Measurements from ENCODE around the gene FOXK2. TPM values are rescaled to one million over a fixed set of nuclear protein-coding genes. Genes with fewer than 3 reads are reported as not detected.
"Not testable (repeated sequence)": the region's sequence is repeated elsewhere in the genome, so short reads cannot be mapped to it uniquely, and the experiment has no call there.

FOXK2 gene
- total RNA-seq, 1 donor from 2014 or later = 95.7 TPM

GRCh38 chr17:82552580-82552979 is 33.0 kb downstream of the FOXK2 start:
- Mint-ChIP-seq H3K27ac (ENCODE audit: unreplicated experiment) (peak overlapping the region; percentile 22), H3K4me1 (ENCODE audit: low read depth, unreplicated experiment) (peaks cover 43% of the 10 kb centered on the region), H3K36me3 (ENCODE audit: unreplicated experiment) (no peaks in the 10 kb centered on the region), H3K9me3 (ENCODE audit: unreplicated experiment) (no peaks in the 10 kb centered on the region), H3K27me3 (ENCODE audit: unreplicated experiment) (no peaks in the 10 kb centered on the region), H3K4me3 (ENCODE audit: unreplicated experiment) (no peak overlapping the region)
- TF ChIP-seq CTCF (IDR thresholded peaks at IDR 0.05; ENCODE audit: partially characterized antibody, unreplicated experiment) = no peak
- DNase-seq = no peak

- Mint-ChIP-seq H3K9me3 (ENCODE audit: unreplicated experiment) (no peaks in the 10 kb centered on the region), H3K4me1 (ENCODE audit: low read depth, unreplicated experiment) (peaks cover 38% of the 10 kb centered on the region), H3K27me3 (ENCODE audit: unreplicated experiment) (no peaks in the 10 kb centered on the region), H3K27ac (ENCODE audit: unreplicated experiment) (no peak overlapping the region), H3K4me3 (ENCODE audit: unreplicated experiment) (no peak overlapping the region), H3K36me3 (ENCODE audit: unreplicated experiment) (no peaks in the 10 kb centered on the region)
- DNase-seq = no peak
- no peak for TF ChIP-seq CTCF (IDR thresholded peaks at IDR 0.05; ENCODE audit: partially characterized antibody, unreplicated experiment)
Measured at GRCh38 chr17:82553210-82553930, 33.8 kb downstream of the FOXK2 start.

GRCh38 chr17:82557510-82557909 is 38.0 kb downstream of the FOXK2 start:
- not testable (repeated sequence) for DNase-seq; H3K27ac Mint-ChIP-seq (ENCODE audit: unreplicated experiment); H3K27me3 Mint-ChIP-seq (ENCODE audit: unreplicated experiment); H3K4me3 Mint-ChIP-seq (ENCODE audit: unreplicated experiment); H3K9me3 Mint-ChIP-seq (ENCODE audit: unreplicated experiment); H3K36me3 Mint-ChIP-seq (ENCODE audit: unreplicated experiment)
- H3K4me1 Mint-ChIP-seq (ENCODE audit: low read depth, unreplicated experiment) = peaks cover 35% of the 10 kb centered on the region

GRCh38 chr17:82559566-82560251 is 40.2 kb downstream of the FOXK2 start:
- DNase-seq = no peak

GRCh38 chr17:82560252-82560642 is 40.7 kb downstream of the FOXK2 start:
- no peak for TF ChIP-seq CTCF (IDR thresholded peaks at IDR 0.05; ENCODE audit: partially characterized antibody, unreplicated experiment)
- Mint-ChIP-seq H3K4me1 (ENCODE audit: low read depth, unreplicated experiment) (peaks cover 17% of the 10 kb centered on the region), H3K36me3 (ENCODE audit: unreplicated experiment) (no peaks in the 10 kb centered on the region), H3K27me3 (ENCODE audit: unreplicated experiment) (peaks cover 4% of the 10 kb centered on the region), H3K9me3 (ENCODE audit: unreplicated experiment) (peaks cover 5% of the 10 kb centered on the region), H3K27ac (ENCODE audit: unreplicated experiment) (no peak overlapping the region), H3K4me3 (ENCODE audit: unreplicated experiment) (no peak overlapping the region)
- DNase-seq = no peak

More at GRCh38 chr17:82559566-82560251, 40.2 kb downstream of the FOXK2 start:
- Mint-ChIP-seq H3K4me1 (ENCODE audit: low read depth, unreplicated experiment) (peaks cover 22% of the 10 kb centered on the region), H3K9me3 (ENCODE audit: unreplicated experiment) (peaks cover 5% of the 10 kb centered on the region), H3K27me3 (ENCODE audit: unreplicated experiment) (peaks cover 4% of the 10 kb centered on the region), H3K27ac (ENCODE audit: unreplicated experiment) (peak overlapping the region; percentile 43), H3K4me3 (ENCODE audit: unreplicated experiment) (no peak overlapping the region), H3K36me3 (ENCODE audit: unreplicated experiment) (no peaks in the 10 kb centered on the region)
- TF ChIP-seq CTCF (IDR thresholded peaks at IDR 0.05; ENCODE audit: partially characterized antibody, unreplicated experiment) = no peak
